Measurements from ENCODE around the gene ADCYAP1R1.

Gene ADCYAP1R1

DNA sequence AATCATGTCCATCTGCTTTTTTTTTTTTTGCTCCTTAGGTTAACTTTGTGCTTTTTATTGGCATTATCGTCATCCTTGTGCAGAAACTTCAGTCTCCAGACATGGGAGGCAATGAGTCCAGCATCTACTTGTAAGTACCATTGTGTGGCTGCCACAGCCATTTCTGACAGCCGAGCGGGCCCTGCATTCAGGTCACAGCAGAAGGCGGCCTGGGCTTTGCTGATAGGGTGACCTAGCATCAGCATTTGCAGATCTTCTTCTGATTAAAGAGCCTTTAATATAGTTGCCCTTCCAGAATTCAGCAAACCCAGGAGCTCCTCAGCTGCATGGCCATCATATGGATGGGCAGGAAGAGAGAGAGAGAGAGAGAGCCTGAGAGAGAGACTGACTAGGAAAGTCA is 40.5 kb downstream of the ADCYAP1R1 start:
- no peak for DNase-seq

DNA sequence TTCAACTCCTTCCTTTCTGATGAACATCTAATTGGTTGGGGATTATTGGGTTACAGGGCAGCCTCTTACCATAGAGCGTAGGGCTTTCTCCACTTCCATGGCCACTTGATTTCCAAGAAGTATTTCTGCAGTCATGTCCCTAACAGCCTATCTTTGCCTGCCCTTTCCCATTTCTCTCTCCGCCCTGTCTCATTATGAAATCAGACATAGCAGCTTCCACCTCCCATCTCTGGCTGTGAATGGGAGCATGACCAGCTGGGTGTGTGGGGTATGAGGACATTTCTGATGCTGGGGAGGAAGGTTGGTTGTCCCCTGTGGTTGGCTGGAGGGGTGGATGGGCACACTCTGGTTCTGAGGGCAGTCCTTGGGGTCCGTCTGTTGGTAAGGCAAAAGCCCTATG is 41.2 kb downstream of the ADCYAP1R1 start:
- no peak for DNase-seq

DNA sequence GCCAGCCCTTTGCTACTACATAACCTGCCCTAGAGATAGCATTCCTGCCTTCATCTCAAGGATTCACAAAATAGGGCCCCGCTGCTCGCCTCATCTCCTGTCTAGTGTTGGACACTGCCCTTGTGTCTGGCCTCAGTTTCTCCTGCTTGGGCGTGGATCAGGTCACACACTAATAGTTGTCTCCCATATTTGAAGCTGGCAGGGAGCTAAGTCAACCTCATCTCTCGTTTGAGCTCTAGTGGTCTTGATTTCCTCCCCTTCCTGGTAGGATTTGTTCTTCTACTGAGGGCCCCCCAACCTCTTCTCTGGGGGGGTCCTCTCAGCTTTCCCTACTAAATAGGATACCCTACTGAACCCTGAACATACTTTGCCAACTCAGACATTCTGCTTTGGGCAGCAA is 42.2 kb downstream of the ADCYAP1R1 start:
- DNase-seq, result no peak

- no peak for DNase-seq
Observed at GRCh38 chr7:31095286-31096197, 43.4 kb downstream of the ADCYAP1R1 start.

GRCh38 chr7:31096198-31096876 is 44.2 kb downstream of the ADCYAP1R1 start:
- DNase-seq, result no peak

- no peak for DNase-seq
Observed at GRCh38 chr7:31096877-31097258, 44.8 kb downstream of the ADCYAP1R1 start.

- DNase-seq, result no peak
Observed at GRCh38 chr7:31098642-31099360, 46.7 kb downstream of the ADCYAP1R1 start.

- no peak for DNase-seq
Observed at GRCh38 chr7:31099451-31100444, 47.6 kb downstream of the ADCYAP1R1 start.

DNA sequence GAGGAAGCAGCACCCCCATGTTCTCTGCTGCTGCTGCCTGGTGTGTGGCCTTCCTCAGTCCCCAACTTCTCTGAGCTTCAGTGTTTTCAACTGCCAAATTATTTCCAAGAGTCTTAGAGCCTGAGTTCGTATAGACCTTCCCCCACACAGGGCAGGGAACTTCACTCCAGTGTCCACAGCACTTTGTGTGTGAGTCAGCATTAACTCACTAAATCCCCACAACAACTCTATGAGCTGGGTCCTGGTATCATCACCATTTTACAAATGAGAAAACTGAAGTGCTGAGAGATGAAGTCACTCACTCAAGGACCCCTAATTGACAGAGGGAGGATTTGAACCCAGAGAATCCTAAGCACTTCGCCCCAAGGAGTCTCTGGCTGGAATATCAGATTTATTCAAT is 48.3 kb downstream of the ADCYAP1R1 start:
- no peak for DNase-seq

DNA sequence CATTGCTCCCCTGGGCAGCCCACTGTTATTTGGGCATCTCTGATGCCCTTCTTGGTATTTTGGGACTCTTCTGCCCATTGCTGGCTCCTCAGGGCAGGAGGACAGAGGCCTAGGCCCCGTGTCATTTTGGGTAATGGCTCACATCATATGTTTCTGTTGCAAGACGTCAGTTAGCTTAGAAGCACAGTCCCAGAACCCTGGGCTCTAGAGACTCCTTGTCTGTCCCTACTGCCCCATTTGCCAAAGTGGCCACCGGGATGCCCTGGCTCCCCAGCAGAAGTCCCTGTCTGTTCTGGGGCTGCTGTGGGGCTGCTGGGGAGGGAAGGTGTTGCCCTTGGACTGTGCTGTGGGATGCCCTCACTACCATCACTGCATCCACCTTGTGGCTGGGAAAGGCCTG is 48.8 kb downstream of the ADCYAP1R1 start:
- DNase-seq, result no peak

DNA sequence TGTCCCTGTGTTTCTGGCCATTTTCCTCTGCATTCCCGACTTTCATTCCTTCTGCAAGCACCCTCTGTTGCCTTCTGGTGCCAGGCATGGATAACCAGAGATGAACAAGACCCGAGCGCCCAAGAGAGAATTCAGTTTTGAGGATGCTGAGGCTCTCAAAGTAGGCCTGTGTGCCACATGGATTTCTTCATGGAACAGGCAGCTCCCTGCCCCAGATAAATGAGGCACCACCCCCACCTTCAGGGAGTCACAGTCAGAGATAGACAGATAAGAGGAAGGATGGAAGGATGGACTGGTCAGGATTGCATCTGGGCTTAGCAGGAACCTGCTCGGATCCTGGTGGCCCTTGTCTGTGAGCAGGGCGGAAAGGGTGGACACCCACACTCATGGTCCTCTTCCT is 49.4 kb downstream of the ADCYAP1R1 start:
- DNase-seq, result no peak

DNA sequence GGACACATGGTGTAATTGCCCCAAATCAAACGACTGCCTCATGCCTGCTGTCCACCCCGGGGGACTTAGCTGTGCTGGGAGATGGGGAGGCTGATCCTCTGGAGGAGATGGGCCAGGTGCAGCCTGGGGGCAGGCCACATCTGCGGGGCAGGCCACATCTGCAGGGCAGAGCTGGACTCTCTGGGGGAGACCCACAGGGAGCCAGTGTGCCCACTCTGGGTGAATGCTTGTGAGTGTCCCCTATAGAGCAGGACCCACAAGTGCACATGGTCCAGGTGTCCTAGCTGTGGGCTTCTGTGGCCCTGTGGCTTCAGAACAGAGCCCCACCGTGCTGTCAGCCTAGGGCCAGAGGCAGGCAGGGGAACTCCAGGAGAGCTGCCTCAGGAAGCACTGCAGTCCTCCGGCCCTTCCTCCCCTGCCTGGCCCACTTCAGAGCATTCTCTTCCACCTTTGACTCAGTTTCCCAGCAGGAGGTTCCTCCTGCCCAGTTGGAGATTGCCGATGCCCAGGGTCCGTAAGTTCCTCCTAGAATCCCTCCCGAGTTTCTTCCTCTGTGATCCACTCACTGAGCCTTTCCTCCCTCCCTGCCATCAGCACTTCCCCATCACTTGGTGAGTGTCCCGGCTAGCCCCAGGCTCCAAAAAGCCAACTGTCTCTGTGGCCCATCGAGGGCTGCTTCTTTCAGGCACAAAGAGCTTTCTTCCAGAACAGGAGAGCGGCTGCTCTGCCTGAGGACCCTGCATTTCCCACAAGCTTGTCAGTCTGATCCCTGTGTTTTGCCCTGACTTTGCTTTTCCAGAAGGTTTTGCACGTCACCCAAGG is 50.3 kb downstream of the ADCYAP1R1 start:
- DNase-seq, result no peak

- no peak for DNase-seq
Observed at GRCh38 chr7:31102973-31103850, 51.1 kb downstream of the ADCYAP1R1 start.

DNA sequence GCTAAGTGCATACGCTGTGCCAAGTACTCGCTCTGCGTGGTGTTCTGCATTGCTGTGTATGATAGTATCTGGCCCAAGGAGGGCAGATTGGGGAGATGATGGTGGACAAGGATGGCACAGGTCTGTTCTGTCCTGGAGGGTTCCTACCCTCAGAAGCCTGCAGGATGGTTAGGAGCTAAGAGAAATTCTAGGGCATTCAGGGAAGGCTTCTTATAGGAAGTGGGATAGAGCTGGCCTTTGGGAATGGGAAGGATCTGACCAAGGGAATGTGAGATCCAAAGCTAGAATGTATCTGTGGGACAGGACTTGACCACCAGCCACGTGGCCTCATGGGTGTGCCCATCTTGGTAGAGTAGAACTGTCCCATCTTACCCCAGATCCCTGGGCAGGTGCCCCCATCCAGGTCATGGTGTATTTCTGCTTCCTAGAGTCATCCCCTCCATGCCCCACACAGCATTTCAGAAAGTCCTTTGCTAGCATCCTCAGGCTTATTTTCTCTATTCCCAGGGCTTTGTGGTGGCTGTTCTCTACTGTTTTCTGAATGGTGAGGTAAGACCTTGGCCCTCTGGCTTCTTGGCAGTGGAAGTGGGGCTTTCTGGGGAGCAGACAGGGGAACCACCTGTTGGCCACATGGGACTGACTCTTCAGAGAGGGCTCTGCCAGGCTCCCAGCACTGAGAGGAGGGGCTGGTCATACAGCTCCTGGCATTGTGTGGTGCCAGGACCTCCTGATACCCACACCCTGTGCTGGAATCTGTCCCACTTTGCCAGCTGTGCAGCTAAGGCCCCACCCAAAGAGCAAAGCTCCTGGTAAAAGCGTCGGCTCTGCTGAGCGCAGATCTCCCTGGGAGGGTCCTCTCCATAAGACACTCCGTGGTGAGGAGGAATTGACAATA is 52.5 kb downstream of the ADCYAP1R1 start:
- no peak for DNase-seq

- no peak for DNase-seq
Observed at GRCh38 chr7:31105256-31105950, 53.3 kb downstream of the ADCYAP1R1 start.

DNA sequence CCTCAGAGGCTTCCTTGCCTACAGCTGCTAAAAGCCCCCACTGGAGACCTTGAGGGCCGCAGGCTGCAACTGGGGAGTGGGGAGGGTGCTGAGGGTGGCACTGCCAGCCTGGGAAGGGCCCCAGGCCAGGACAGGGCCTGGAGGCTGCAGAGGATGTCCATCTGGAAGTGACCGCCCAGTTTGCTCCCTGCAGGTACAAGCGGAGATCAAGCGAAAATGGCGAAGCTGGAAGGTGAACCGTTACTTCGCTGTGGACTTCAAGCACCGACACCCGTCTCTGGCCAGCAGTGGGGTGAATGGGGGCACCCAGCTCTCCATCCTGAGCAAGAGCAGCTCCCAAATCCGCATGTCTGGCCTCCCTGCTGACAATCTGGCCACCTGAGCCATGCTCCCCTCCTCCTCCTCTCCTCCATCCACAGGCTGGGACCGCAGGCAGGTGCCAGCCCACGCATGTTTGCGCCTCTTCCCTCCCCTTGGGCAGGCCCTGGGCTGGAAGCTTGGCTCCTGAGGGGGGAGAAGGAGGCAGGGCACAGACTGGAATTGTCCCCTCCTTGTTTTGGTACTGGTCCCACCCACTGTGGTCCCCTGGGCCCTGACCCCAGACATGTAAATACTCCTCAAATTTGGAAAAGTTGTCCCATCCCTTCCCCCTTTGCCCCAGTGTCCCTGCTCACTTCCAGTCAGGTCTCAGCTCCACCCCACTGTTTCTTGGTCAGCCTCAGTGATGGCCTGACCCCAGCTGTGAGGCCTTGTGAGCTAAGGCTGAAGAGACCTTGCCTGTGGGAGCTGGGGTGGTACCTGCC is 54.4 kb downstream of the ADCYAP1R1 start:
- DNase-seq, result no peak

Measured in hematopoietic multipotent progenitor cell treated with erythropoietin and hydrocortisone succinate and interleukin-3 and kit ligand, for 8 days (in vitro differentiated cells).